HG03097 (cell line): ENCODE measurements around the gene ILRUN.
"Not testable (repeated sequence)": the region's sequence is repeated elsewhere in the genome, so short reads cannot be mapped to it uniquely, and the experiment has no call there.

Experiments
- ATAC-seq: cut with Tn5 transposase; IDR thresholded peaks from one replicate; pipeline ENCODE4 v1.9.1; 2021; ENCODE audit not compliant: unreplicated experiment, low FRiP score

ILRUN gene

DNA sequence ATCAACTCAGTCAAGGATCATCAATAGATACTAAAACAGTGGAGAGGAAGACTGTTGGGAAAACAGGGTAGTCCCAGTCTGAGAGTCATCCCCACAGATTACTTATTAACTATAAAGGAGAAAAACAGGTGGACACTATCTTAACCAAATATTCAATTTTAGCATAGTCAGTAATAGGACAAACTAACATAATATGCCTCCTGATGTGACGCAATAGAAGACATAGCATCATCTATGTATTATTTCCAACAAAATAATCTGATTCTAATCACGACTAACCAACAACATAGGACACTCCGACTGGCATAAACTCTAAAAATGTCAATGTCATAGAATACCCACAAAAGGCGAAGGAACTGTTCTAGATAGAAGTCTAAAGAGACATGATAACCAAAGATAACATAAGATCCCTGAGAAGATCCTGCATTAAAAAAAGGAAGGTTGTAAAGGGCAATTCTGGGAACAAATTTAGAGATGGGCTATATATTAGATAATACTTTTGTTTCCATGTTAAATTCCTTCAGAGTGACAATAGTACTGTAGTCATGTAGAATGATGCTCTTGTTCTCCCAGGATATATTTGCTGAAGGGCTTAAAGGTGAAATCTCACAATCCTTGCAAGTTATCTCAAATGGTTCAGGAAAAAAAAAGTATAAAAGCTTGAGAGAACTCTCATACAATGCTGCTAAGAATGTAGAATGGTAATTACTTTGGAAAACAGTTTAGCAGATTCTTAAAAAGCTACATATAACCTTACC, 28.9 kb downstream of the ILRUN start:
- no peak for ATAC-seq

DNA sequence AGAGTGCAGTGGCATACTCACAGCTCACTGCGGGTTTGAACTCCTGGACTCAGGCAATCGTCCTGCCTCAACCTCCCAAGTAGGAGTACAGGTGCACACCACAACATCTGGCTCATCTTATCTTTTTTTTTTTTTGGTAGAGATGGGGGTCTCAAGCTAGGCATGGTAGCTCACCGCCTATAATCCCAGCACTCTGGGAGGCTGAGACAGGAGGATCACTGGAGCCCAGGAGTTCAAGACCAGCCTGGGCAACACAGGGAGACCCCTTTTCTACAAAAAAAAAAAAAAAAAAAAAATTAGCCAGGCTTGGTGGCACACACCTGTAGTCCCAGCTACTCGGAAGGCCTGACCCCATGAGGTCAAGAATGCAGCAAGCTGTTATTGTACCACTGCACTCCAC, 31.5 kb downstream of the ILRUN start:
- no peak for ATAC-seq

DNA sequence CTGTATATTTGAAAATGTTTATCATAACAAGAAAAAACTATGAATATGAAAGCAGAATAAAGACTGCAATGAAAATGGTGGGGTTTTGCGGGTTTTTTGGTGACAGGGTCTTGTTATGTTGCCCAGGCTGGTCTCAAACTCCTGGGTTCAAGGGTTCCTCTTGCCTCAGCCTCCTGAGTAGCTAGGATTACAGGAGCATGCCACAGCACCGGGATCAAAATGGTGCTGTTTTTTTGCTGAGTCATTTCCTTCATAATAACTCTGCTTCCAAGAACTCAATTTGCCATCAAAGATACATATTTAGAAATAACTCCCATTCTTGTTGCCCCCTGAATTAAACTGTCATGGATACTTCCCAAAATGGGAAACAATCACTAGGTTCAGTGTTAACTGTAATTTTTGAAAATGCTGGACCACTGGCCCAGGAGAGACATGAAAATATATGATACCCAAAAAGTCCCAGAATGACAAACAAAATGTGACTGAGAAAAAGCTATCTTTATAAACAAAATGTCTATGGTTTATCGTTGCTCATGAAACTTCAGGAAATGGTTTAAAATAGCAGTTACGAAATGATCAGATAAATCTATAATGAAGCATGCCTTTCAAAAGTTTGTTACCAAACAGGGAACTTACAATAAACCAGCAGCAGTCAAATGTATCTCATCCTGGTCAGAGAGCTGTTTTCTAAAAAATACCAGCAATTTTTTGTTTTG, 32.2 kb downstream of the ILRUN start:
- no peak for ATAC-seq

DNA sequence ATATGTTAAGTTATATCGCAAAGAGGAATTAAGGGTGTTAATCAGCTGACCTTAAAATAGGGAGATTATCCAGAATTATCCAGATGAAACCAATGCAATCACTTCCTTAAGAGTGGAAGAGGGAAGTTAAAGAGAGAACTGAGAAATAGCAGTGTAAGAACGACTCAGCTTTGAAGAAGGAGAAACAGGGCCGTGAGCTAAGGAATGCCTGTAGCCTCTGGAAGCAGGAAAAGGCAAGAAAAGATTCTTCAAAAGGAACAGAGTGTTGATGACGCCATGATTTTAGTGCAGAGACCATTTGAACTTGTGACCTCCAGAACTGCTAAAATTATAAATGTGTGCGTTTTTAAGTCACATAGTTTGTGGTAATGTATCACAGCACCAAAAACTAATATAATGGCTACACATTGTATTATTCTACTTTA, 32.7 kb downstream of the ILRUN start:
- ATAC-seq = no peak

DNA sequence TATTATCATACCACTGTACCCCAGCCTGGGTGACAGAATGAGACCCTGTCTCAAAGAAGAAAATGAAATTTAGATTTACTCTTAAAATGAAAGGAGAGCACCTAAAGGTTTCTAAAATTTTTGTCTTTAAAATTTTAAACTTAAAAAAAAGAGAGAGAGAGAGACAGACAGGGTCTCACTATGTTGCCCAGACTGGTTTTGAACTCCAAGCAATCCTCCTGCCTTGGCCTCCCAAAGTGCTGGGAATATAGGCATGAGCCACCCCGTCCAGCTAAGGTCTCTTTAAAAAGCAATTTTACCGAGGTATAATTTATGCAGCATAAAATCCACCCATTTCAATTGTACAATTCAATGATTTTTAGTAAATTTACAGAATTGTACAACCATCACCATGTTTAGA, 33.2 kb downstream of the ILRUN start:
- no peak for ATAC-seq

DNA sequence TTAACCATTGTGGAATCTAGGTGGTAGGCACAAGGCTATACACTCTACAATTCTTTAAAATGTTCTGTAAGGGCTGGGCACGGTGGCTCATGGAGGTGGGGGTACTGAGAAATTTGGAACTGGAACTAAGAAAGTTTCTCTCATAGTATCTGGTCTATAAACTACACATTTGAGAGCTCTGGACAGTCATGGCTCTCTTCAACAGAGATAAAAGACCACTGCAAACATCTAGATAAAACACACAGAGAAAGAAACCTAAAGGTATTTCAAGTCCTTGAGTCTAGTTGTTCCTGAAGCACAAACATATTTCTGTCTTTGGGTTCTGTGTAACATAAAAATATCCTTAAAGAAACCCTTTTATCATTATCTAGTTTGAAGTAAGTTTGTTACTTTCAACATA, 35.2 kb downstream of the ILRUN start:
- ATAC-seq = no peak

DNA sequence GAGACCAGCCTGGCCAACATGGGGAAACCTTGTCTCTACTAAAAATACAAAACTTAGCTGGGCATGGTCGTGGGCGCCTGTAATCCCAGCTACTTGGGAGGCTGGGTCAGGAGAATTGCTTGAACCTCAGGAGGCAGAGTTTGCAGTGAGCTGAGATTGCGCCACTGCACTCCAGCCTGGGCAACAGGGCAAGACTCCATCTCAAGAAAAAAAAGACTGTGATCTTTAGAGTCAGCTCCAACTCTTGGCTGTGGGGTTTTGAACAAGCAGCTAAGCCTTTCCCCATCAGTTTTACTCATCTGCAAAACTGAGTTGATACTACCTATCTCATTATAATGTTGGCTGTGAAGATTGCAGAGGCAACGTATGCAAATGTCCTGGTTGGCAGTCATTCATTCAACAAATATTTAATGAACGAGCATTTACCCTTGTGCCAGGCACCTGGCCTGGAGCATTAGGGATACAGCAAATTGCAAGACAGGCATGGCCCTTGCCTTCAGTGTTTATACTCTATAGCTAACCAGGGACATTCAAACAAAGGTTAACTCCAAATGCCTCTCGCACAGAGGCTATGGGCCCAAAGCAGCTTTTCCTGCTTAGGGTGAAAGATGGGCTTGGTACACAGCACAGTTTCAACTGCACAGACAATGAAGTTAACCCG, 37.8 kb downstream of the ILRUN start:
- no peak for ATAC-seq

DNA sequence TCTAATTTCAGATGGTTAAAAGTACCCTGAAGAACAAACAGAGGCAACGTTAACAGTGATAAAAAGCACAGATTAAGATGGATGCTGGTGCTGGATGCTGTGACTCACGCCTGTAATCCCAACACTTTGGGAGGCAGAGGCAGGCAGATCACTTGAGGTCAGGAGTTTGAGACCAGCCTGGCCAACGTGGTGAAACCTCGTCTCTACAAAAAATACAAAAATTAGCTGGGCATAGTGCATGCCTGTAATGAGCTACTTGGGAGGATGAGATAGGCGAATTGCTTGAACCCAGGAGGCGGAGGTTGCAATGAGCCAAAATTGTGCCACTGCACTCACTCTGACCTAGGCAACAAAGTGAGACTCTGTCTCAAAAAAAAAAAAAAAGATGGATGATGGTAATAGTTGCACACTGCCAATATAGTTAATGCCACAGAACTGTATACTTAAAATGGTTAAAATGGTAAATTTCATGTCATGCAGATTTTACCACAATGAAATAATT, 38.5 kb downstream of the ILRUN start:
- not testable (repeated sequence) for ATAC-seq

DNA sequence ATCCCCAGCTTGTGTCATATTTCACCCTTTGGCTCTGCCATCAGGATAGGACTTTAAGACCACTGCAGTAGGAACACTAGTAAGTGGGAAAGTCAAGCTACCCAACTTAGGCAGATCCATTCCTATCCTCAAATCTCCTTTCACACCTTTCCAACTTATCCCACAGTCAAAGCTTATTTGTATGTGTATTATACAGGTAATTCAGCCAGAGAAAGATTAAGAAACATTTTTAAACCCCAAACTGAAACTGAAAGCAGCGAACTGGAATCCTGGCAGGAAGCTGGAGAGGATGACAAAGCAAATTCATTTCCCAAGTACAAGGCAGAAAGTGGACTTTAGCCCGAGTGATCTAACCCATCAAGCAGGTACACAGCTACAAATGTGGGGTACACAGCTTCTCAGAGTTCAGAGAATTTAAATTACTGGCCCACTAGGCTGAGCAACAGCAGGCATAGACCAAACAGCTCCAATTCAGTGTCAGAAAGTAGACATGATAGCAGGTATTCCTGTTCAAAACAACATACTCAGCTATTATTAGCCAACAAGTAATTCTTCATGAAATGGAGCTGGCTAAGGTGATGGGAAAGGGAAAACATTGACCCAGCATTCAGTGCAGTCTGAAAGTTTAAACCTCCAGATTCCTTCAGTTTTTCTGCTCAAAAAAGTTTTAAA, 39.1 kb downstream of the ILRUN start:
- no peak for ATAC-seq

DNA sequence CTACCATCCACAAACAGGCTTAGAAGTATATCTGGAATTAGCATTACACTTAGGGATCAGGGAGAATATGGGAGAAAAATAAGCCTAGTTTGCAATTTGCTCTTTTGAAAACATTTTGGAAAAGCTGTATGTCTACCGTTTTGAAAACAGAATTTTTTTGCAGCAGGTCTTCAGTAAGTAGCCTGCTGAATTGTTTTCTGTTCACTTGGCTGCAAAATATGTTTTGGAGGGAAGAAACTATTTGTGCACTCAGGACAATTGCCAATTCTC, 39.6 kb downstream of the ILRUN start:
- no peak for ATAC-seq

DNA sequence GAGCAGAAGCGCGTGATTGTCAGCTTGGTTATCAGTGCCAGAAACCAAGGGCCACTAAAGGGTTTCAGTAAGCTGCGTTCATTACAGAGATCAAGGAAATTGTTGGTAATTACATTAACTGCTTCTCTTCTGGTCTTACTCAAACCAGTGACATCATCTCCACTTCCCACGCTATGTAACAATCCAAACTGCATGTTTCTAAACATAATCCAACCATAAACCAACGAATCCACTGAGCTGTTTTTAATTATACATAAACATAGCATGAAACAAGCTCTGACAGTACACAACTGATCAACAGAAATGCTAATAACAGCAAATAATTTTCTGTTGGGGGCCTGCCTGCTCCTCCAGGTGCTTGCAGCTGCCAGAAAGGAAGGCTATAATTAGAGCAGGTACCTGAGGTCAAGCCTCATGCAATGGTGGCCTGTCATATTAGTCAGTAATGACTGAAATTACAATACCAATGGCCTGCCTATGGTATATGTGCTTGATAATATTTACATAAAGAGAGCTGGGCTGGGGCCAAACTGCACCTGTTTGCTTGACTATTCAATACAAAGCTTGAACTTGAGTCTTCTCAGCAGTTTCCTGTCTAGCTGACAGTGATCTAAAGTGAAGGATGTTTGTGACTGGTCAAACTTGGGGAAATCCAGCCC, 40.1 kb downstream of the ILRUN start:
- ATAC-seq = peak; percentile 88

DNA sequence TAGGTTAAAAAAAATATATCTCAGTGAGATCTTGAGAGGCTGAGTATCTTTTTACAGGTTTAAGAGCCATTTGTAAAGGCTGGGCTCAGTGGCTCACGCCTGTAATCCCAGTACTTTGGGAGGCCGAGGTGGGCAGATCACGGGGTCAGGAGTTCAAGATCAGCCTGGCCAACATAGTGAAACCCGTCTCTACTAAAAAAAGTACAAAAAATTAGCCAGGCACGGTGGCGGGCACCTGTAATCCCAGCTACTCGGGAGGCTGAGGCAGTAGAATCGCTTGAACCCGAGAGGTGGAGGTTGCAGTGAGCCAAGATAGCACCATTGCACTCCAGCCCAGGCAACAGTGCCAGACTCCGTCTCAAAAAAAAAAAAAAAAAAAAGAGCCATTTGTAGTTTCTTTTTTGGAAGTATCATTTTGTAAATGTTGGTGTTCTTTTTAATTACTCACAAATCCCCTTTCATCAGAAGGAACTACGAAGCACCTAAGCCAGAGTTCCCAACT, 40.6 kb downstream of the ILRUN start:
- ATAC-seq = not testable (repeated sequence)

DNA sequence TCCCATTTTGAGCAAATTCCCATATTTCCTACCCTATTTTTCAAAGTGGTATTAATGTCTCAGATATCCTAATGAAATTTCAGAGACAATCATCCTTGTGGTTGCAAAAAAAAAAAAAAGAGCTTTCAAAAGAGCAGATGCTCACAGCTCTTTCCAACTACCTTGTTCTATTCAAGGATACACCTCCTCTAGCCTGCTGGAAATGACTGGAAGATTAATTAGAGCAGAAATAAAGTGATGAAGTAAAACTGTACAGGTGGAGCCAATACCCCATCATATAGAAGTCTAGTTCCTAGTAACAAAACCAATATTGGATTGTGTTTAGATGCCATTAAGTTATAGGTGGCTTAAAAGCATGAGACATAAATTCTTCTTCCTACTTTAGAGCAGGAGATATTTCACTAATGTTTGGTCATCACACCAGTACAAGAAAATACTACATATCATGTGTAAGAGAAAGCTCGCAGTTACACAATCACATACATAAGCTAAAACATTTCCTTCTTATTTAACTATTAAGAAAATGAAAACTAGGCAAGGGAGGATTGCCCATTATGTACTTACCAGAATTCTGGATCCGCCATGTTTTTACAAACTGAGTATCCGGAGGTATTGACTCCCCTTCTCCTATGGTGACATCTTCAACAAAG, 42.4 kb downstream of the ILRUN start:
- ATAC-seq = no peak

DNA sequence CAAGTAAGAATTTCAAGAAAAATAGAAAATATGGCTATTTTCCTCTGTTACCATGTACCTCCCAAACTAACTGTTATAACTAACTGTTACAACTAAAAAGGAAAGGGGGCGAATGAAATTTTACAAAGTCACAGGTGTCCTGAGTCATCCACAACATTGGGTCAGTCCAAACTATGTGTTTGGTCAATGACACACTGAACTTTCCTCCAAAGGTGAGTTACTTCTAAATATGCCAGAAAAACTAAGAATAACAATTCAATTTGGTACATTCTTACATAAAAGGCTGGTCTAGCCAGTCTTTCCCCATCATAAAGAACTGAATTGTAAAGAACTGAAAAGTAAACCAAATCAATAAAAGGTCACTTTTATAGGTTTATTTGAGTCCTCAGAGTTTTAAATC, 44.3 kb downstream of the ILRUN start:
- ATAC-seq = no peak

DNA sequence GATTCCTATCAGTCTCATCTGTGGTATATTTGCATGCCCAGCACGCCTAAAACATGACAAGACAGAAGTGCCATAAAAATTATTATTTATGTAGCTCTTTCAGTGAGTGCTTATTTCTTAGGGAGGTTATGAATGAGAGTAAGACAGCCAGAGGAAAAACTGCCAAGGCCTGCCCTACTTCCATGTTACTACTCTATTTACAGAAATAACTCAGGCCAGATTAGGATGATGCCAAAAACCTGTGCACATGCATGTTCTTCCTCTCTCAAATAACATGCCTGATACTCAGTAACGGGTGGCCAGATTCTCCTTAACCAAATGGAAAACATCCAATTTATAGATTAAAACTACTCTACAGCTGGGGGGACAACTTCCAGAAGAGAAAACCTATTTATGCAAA, 45.7 kb downstream of the ILRUN start:
- no peak for ATAC-seq

DNA sequence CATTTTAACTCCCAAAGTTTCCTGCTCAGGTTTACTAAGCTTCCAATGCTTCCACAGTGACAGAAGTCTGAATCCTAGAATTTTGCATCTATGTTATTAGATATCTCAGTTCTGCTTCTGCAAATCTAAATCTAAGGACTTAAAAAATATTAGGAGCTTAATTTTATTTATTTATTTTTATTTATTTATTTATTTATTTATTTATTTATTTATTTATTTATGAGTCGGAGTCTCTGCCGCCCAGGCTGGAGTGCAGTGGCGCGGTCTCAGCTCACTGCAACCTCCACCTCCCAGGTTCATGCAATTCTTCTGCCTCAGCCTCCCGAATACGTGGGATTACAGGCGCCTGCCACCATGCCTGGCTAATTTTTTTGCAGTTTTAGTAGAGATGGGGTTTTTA, 46.3 kb downstream of the ILRUN start:
- not testable (repeated sequence) for ATAC-seq

DNA sequence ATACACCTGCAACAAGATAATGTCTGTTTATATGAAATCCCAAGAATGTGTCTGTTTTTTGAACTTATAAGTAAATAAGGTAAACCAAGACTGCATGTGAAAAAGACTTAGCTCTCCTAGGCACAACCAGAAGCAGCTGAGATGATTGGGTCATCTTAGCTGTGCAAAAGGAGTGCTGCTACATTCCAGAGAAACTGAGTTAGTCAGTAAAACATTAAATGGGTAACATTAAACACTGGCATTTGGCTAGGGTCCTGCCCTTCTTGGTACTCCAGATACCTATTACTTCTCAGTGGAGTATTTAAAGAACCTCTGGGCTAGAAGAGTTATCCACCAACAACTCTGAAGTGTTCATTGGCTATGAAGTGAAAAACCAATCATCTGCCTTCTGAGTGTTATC, 47.8 kb downstream of the ILRUN start:
- no peak for ATAC-seq
